HCT116 (cell line): ENCODE results near the gene ARFGAP3. TPM values are rescaled to one million over a fixed set of nuclear protein-coding genes. Genes with fewer than 3 reads are reported as not detected.

ENCODE experiments used
- ATAC-seq: fragments of 200-7000 bp; cut with Tn5 transposase; 2 replicates; pipeline ENCODE4 v1.9.1; 2020; ENCODE audit warnings: mild to moderate bottlenecking, moderate library complexity
- BruUV-seq: library from RNA; stranded (reverse); fragments of 400-500 nt; replicated peaks from 2 replicates; lab custom pipeline; 2021; lab: Mats Ljungman, UMichigan
- CTCF ChIA-PET: fragments of 300-600 bp; sonication (Branson Sonifier 250); formaldehyde crosslinking; loops from one replicate; lab custom pipeline; 2021; ENCODE audit warnings: antibody characterized with exemption; lab: Charles Lee
- POLR2A ChIA-PET: fragments of 300-600, 350-600 bp; sonication (Branson Sonifier 250); formaldehyde crosslinking; loops from one replicate; lab custom pipeline; 2021; ENCODE audit warnings: antibody characterized with exemption; lab: Charles Lee
- RAD21 ChIA-PET, 2 experiments: fragments of 300-600 bp; sonication (Branson Sonifier 250); formaldehyde crosslinking; loops; one replicate each; lab custom pipeline; 2023; ENCODE audit warnings: low total read pairs in 2 of 2; ENCODE audit not compliant: uncharacterized antibody in 2 of 2, unreplicated experiment in 2 of 2, low non-redundant PET in 1 of 2; lab: Charles Lee
- DNase-seq: peaks from one replicate; pipeline ENCODE4 v3.0.0-alpha.2; 2010; ENCODE audit warnings: low read depth, low spot score
- H2AFZ ChIP-seq: fragments of 200-600 bp; shearing (Covaris generic), sonication (generic); 2 replicates; pipeline ENCODE4 v1.6.1; 2017; ENCODE audit warnings: low read depth, mixed run types, mixed read lengths, antibody characterized with exemption, low read length; ENCODE audit not compliant: poor library complexity, severe bottlenecking
- H3K27ac ChIP-seq: 2 replicates; pipeline ENCODE4 v1.5.1; 2012; ENCODE audit warnings: low read depth, low read length
- H3K27me3 ChIP-seq: fragments of 200-600 bp; sonication (generic); 2 replicates; pipeline ENCODE4 v1.6.1; 2016; ENCODE audit warnings: mixed run types, low read length, mixed read lengths; ENCODE audit not compliant: insufficient read depth
- H3K36me3 ChIP-seq, 2 experiments: fragments of 200-500 bp in 1 of 2; fragments of 200-600 bp in 1 of 2; sonication (Bioruptor generic) in 1 of 2; sonication (generic) in 1 of 2; 2 replicates each; pipeline versions ENCODE4 v1.5.1 to v1.6.1; 2014 to 2016; ENCODE audit warnings: low read length in 2 of 2, inconsistent platforms in 1 of 2, mixed read lengths in 1 of 2, mixed run types in 1 of 2; ENCODE audit not compliant: insufficient read depth in 2 of 2, control insufficient read depth in 1 of 2
- H3K4me1 ChIP-seq, 2 experiments: fragments of 200-600 bp in 1 of 2; sonication (generic) in 1 of 2; 2 replicates each; pipeline versions ENCODE4 v1.5.1 to v1.6.1; 2012 to 2017; ENCODE audit warnings: low read length in 2 of 2, inconsistent platforms in 1 of 2, mild to moderate bottlenecking in 1 of 2, mixed read lengths in 1 of 2, mixed run types in 1 of 2, moderate library complexity in 1 of 2; ENCODE audit not compliant: insufficient read depth in 2 of 2, control insufficient read depth in 1 of 2
- H3K4me2 ChIP-seq: fragments of 200-600 bp; sonication (generic); 2 replicates; pipeline ENCODE4 v1.6.1; 2017; ENCODE audit warnings: mixed run types, low read length, mixed read lengths
- H3K4me3 ChIP-seq, 2 experiments: fragments of 200-600 bp in 1 of 2; sonication (generic) in 1 of 2; replicated peaks in 1 of 2; 2 replicates each; pipeline ENCODE4 v1.5.1; 2011 to 2016; ENCODE audit warnings: low read length in 2 of 2, control low read depth in 1 of 2, low read depth in 1 of 2, mild to moderate bottlenecking in 1 of 2, mixed read lengths in 1 of 2, mixed run types in 1 of 2
- H3K79me2 ChIP-seq: fragments of 200-600 bp; sonication (generic); 2 replicates; pipeline ENCODE4 v1.6.1; 2017; ENCODE audit warnings: mild to moderate bottlenecking, mixed run types, low read length, moderate library complexity, mixed read lengths; ENCODE audit not compliant: insufficient read depth
- H3K9ac ChIP-seq: fragments of 200-600 bp; sonication (generic); 2 replicates; pipeline ENCODE4 v1.6.1; 2016; ENCODE audit warnings: low read length, mixed read lengths
- H3K9me2 ChIP-seq: fragments of 200-600 bp; sonication (generic), shearing (Covaris generic); 2 replicates; pipeline ENCODE4 v1.6.1; 2017; ENCODE audit warnings: mixed run types, mild to moderate bottlenecking, moderate library complexity; ENCODE audit not compliant: insufficient read depth
- H3K9me3 ChIP-seq, 2 experiments: fragments of 200-500 bp in 1 of 2; fragments of 200-600 bp in 1 of 2; sonication (Bioruptor generic) in 1 of 2; sonication (generic) in 1 of 2; 2 replicates each; pipeline ENCODE4 v1.6.1; 2014 to 2017; ENCODE audit warnings: low read length in 2 of 2, mixed read lengths in 2 of 2, inconsistent platforms in 1 of 2, low read depth in 1 of 2, mild to moderate bottlenecking in 1 of 2, mixed run types in 1 of 2, moderate library complexity in 1 of 2; ENCODE audit not compliant: control insufficient read depth in 1 of 2, insufficient read depth in 1 of 2
- H4K20me1 ChIP-seq: fragments of 200-600 bp; sonication (generic), shearing (Covaris generic); 2 replicates; pipeline ENCODE4 v1.6.1; 2017; ENCODE audit warnings: mixed run types, mild to moderate bottlenecking, moderate library complexity; ENCODE audit not compliant: insufficient read depth
- ATF3 ChIP-seq: IDR thresholded peaks from 2 replicates; pipeline ENCODE4 v1.6.1; 2012
- CBX3 ChIP-seq: IDR thresholded peaks from 2 replicates; pipeline ENCODE4 v1.6.1; 2012; ENCODE audit warnings: low read depth
- CEBPB ChIP-seq: IDR thresholded peaks from 2 replicates; pipeline ENCODE4 v1.6.1; 2012; ENCODE audit warnings: low read depth
- EZH2 ChIP-seq: fragments of 200-600 bp; sonication (generic); IDR thresholded peaks from 2 replicates; pipeline ENCODE4 v1.6.1; 2017; ENCODE audit warnings: antibody characterized with exemption, mixed run types
- FOSL1 ChIP-seq: IDR thresholded peaks from 2 replicates; pipeline ENCODE4 v1.6.1; 2012; ENCODE audit warnings: low read depth
- MAX ChIP-seq: IDR thresholded peaks from 2 replicates; pipeline ENCODE4 v1.6.1; 2012
- POLR2AphosphoS5 ChIP-seq: IDR thresholded peaks from 2 replicates; pipeline ENCODE4 v1.6.1; 2011; ENCODE audit warnings: mild to moderate bottlenecking, low read depth, low read length, moderate library complexity
- RAD21 ChIP-seq: IDR thresholded peaks from 2 replicates; pipeline ENCODE4 v1.6.1; 2012; ENCODE audit warnings: low read depth, mild to moderate bottlenecking
- REST ChIP-seq: IDR thresholded peaks from 2 replicates; pipeline ENCODE4 v1.6.1; 2012; ENCODE audit warnings: low read depth
- SIN3A ChIP-seq: IDR thresholded peaks from 2 replicates; pipeline ENCODE4 v1.6.1; 2012; ENCODE audit warnings: low read depth
- SP1 ChIP-seq: IDR thresholded peaks from 2 replicates; pipeline ENCODE4 v1.6.1; 2012; ENCODE audit warnings: low read depth
- SRF ChIP-seq: IDR thresholded peaks from 2 replicates; pipeline ENCODE4 v1.6.1; 2012; ENCODE audit warnings: low read depth
- TCF7L2 ChIP-seq: IDR thresholded peaks from 2 replicates; pipeline ENCODE4 v1.7.0; 2011; ENCODE audit warnings: borderline replicate concordance, inconsistent platforms; ENCODE audit not compliant: insufficient read depth, insufficient read length; ENCODE audit errors: extremely low read depth
- YY1 ChIP-seq: IDR thresholded peaks from 2 replicates; pipeline ENCODE4 v1.6.1; 2011; ENCODE audit warnings: low read length, low read depth, moderate library complexity, mild to moderate bottlenecking; ENCODE audit not compliant: insufficient replicate concordance; ENCODE audit errors: extremely low read depth
- intact Hi-C: fragments of 100-400 bp; cut with micrococcal nuclease; formaldehyde crosslinking; loops from 2 replicates; pipeline ENCODE4 v1.10.0; 2022
- total RNA-seq: library from RNA; stranded (reverse); gene quantifications from one replicate; pipeline ENCODE4 v1.2.1, GENCODE V29; 2021; ENCODE audit not compliant: unreplicated experiment
- TF ChIP-seq, protein P1 (sequence below), 3 experiments: fragments of 200-600 bp in 1 of 3; sonication (generic) in 1 of 3; IDR thresholded peaks in 2 of 3; conservative IDR thresholded peaks in 1 of 3; 2 replicates each; pipeline ENCODE4 v1.5.1; 2012 to 2017; ENCODE audit warnings: low read depth in 2 of 3, low read length in 2 of 3, antibody characterized with exemption in 1 of 3, borderline replicate concordance in 1 of 3, control low read depth in 1 of 3, mild to moderate bottlenecking in 1 of 3, mixed read lengths in 1 of 3, mixed run types in 1 of 3, moderate library complexity in 1 of 3; ENCODE audit not compliant: insufficient read depth in 1 of 3

ARFGAP3 gene
- total RNA-seq, 1 experiment from 2014 or later: 15.4 TPM

- TF ChIP-seq, protein P1, sequence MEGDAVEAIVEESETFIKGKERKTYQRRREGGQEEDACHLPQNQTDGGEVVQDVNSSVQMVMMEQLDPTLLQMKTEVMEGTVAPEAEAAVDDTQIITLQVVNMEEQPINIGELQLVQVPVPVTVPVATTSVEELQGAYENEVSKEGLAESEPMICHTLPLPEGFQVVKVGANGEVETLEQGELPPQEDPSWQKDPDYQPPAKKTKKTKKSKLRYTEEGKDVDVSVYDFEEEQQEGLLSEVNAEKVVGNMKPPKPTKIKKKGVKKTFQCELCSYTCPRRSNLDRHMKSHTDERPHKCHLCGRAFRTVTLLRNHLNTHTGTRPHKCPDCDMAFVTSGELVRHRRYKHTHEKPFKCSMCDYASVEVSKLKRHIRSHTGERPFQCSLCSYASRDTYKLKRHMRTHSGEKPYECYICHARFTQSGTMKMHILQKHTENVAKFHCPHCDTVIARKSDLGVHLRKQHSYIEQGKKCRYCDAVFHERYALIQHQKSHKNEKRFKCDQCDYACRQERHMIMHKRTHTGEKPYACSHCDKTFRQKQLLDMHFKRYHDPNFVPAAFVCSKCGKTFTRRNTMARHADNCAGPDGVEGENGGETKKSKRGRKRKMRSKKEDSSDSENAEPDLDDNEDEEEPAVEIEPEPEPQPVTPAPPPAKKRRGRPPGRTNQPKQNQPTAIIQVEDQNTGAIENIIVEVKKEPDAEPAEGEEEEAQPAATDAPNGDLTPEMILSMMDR (IDR thresholded peaks at IDR 0.05 in 2 of 3, conservative IDR thresholded peaks at IDR 0.05 in 1 of 3; ENCODE audit: borderline replicate concordance in 1 of 3, insufficient read depth in 1 of 3, low read depth in 2 of 3, low read length in 2 of 3): no peak
- TF ChIP-seq MAX: no peak
- no peak for TF ChIP-seq POLR2AphosphoS5
- TF ChIP-seq SP1: no peak
- no peak for TF ChIP-seq SRF
- no peak for TF ChIP-seq TCF7L2
- no peak for TF ChIP-seq CBX3
- no peak for TF ChIP-seq RAD21
Measured at GRCh38 chr22:42794551-42795510, 62.2 kb downstream of the ARFGAP3 start (continued).

- Histone ChIP-seq H2AFZ (no peak overlapping the region), H3K4me1 (no peaks in the 10 kb centered on the region), H3K36me3 (no peaks in the 10 kb centered on the region; a peak in 1 of 4 replicates), H4K20me1 (no peaks in the 10 kb centered on the region), H3K9me2 (no peaks in the 10 kb centered on the region), H3K27ac (no peak overlapping the region), H3K4me2 (no peak overlapping the region), H3K79me2 (no peaks in the 10 kb centered on the region), H3K9ac (no peak overlapping the region), H3K9me3 (no peaks in the 10 kb centered on the region), H3K27me3 (no peaks in the 10 kb centered on the region), H3K4me3 (no peak overlapping the region)
- intact Hi-C loops: no loop called here
- DNase-seq (no peak), ATAC-seq (no peak)
- CTCF ChIA-PET: no interaction called here
- TF ChIP-seq ATF3 (no peak), YY1 (no peak), REST (no peak), FOSL1 (no peak), EZH2 (no peak), CEBPB (no peak), SIN3A (no peak)
- TF ChIP-seq, protein P1 (IDR thresholded peaks at IDR 0.05 in 2 of 3, conservative IDR thresholded peaks at IDR 0.05 in 1 of 3; ENCODE audit: borderline replicate concordance in 1 of 3, insufficient read depth in 1 of 3, low read depth in 2 of 3, low read length in 2 of 3): no peak
- POLR2A ChIA-PET: no interaction called here
- BruUV-seq: no TSS peak
- RAD21 ChIA-PET: no interaction called here
Measured at GRCh38 chr22:42793848-42794405, 63.1 kb downstream of the ARFGAP3 start.
